ENCODE measurements around the gene CARHSP1.
"Not testable (repeated sequence)": the region's sequence is repeated elsewhere in the genome, so short reads cannot be mapped to it uniquely, and the experiment has no call there.

Gene CARHSP1

GRCh38 chr16:8893426-8893825 is 24.6 kb upstream of the CARHSP1 start:
- DNase-seq (ENCODE audit: low spot score) = no peak

GRCh38 chr16:8892101-8892575 is 23.3 kb upstream of the CARHSP1 start:
- no peak for DNase-seq (ENCODE audit: low spot score)

- DNase-seq (ENCODE audit: low spot score) = no peak
Measured at GRCh38 chr16:8890549-8890921, 21.7 kb upstream of the CARHSP1 start.

GRCh38 chr16:8889893-8890548 is 21.2 kb upstream of the CARHSP1 start:
- no peak for DNase-seq (ENCODE audit: low spot score)

GRCh38 chr16:8888951-8889892 is 20.4 kb upstream of the CARHSP1 start:
- DNase-seq (ENCODE audit: low spot score) = no peak

GRCh38 chr16:8887952-8888560 is 19.2 kb upstream of the CARHSP1 start:
- DNase-seq (ENCODE audit: low spot score) = no peak

- no peak for DNase-seq (ENCODE audit: low spot score)
Measured at GRCh38 chr16:8887431-8887765, 18.6 kb upstream of the CARHSP1 start.

GRCh38 chr16:8886593-8887430 is 18.0 kb upstream of the CARHSP1 start:
- DNase-seq (ENCODE audit: low spot score) = no peak

- DNase-seq (ENCODE audit: low spot score) = peak; percentile 27
Measured at GRCh38 chr16:8885674-8886592, 17.1 kb upstream of the CARHSP1 start.

- DNase-seq (ENCODE audit: low spot score) = no peak
Measured at GRCh38 chr16:8882725-8883377, 14.0 kb upstream of the CARHSP1 start.

- DNase-seq (ENCODE audit: low spot score) = no peak
Measured at GRCh38 chr16:8882041-8882617, 13.3 kb upstream of the CARHSP1 start, which contains the start of gene LITAFD. LITAFD (plus strand) TSS chr16:8882351; CDS start chr16:8884356, 2,005 bp downstream.

- DNase-seq (ENCODE audit: low spot score) = no peak
Measured at GRCh38 chr16:8880839-8881510, 12.2 kb upstream of the CARHSP1 start.

- peak; percentile 32 for DNase-seq (ENCODE audit: low spot score)
Measured at GRCh38 chr16:8878523-8878911, 9.7 kb upstream of the CARHSP1 start.

- DNase-seq (ENCODE audit: low spot score) = no peak
Measured at GRCh38 chr16:8877894-8878522, 9.2 kb upstream of the CARHSP1 start.

GRCh38 chr16:8875317-8875716 is 6.5 kb upstream of the CARHSP1 start:
- DNase-seq (ENCODE audit: low spot score) = not testable (repeated sequence)

- no peak for DNase-seq (ENCODE audit: low spot score)
Measured at GRCh38 chr16:8874388-8874787, 5.6 kb upstream of the CARHSP1 start.

GRCh38 chr16:8873866-8874195 is 5.0 kb upstream of the CARHSP1 start:
- not testable (repeated sequence) for DNase-seq (ENCODE audit: low spot score)

- no peak for DNase-seq (ENCODE audit: low spot score)
Measured at GRCh38 chr16:8872967-8873865, 4.4 kb upstream of the CARHSP1 start.
